CD1c-positive myeloid dendritic cell (primary cell): ENCODE measurements around the gene BAZ1B.
"Not testable (repeated sequence)": the region's sequence is repeated elsewhere in the genome, so short reads cannot be mapped to it uniquely, and the experiment has no call there.

ENCODE experiments used
- DNase-seq: peaks from one replicate; pipeline ENCODE4 v3.0.0-alpha.2; 2016; ENCODE audit errors: extremely low spot score

The BAZ1B gene

DNA sequence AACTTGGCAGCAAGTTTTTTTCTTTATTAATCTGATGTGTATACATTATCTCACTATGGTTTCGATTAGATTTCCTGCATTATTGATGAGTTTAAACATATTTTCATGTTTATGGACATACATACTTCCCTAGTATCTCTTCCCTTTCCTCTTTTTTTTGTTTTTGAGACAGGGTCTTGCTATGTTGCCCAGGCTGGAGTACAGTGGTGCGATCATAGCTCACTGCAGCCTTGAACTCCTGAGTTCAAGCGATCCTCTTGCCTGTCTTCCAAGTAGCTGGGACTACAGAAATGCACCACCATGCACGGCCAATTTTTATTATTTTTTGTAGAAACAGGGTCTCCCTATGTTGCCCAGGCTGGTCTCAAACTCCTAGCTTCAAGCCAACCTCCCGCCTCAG, 18.9 kb downstream of the BAZ1B start:
- DNase-seq = no peak

DNA sequence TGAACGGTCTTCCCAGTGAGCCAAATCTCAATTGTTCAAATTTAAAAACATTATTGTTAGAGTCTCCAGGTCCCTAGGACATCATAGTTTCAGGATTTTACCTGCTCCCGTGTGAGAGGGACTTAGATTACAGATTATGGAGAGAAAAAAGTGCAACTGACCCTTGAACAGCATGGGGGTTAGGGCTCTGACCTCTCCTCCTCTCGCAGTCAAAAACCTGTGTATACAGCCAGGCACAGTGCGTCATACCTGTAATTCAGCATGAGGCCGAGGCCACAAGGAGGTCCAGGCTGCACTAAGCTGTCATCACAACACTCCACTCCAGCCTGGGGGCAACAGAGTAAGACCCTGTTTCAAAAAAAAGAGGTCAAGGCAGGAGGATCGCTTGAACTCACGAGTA, 25.5 kb downstream of the BAZ1B start:
- no peak for DNase-seq

DNA sequence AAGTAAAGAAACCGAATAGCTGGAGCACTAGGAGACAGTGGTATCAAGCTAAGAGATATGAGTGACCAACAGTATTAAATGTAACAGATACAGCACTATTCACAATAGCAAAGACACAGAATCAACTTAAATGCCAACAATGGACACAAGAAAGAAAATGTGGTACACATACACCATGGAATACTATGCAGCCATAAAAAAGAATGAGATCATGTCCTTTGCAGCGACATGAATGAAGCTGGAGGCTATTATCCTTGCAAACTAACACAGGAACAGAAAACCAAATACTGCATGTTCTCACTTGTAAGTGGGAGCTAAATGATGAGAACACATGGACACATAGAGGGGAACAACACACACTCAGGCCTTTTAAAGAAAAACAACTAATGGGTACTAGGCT, 26.6 kb downstream of the BAZ1B start:
- not testable (repeated sequence) for DNase-seq

DNA sequence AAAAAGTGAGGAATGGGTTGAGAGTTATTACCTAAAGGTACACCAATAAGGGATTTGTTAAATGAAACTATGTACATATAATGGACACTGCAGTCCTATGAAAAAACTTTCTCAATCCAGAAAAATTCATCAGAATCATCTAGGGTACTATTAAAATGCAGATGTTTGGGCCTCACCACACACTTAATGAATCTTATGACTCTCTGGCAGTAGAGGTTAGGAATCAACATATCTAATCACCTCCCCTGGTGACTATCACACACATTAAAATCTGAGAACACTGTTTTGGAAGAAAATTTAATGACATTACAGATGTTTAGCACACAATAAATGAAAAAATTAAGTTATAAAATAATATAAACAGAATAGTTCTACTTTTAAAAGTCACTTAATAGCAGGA, 32.1 kb downstream of the BAZ1B start:
- DNase-seq = no peak

DNA sequence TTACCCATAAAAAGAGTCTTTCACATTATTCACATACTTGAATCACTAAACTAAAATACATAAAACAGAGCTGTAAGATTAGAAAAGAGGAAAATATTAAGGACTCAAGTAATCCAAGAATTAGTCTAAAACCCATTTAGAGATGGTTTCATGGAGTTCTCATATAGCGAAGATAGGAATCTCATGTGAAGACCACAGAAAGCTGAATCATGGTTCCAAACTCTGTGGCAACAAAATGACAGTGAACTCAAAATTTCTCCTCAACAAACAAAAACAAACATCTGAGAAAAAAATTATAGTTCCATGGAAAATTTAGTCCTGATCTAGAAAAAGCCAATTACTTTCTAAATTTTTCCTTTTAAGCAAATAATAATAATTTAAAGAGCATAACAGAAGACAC, 34.6 kb downstream of the BAZ1B start:
- no peak for DNase-seq

DNA sequence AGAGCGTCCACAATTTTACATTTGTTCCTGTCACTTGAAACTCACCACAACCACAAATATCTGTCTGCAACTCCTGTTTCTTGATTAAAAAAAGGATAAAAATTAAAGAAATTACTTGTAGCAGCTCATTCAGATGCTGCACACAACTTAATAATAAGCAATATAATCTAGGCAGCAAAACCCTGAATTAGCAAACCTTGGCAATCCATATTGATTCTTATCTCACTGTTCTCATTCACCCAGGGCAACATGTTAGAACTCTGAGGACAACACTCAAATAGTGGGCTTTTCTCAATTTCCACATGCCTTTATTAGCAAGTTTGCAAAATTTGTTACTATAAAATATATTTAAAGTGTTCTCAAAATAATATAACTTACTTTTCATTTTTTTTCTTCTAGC, 38.9 kb downstream of the BAZ1B start:
- no peak for DNase-seq

DNA sequence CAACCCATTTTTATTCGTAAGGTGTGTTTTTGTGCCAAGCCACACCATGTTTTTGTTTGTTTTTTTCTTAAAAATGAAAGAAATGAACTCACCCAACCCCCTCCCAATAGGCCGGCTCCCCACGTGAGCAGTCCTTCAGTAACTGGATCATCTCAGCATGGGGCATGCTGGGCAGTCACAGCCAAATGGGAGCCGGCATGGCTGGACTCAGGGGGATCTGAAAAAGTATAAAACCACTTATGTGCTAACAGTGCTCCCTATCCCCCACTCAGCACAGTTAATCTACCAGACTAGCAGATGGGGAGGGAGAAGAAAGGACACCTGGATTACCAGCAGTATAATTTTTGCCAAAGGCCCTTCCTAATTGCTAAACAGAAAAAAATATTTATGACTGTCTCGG, 39.3 kb downstream of the BAZ1B start:
- no peak for DNase-seq

DNA sequence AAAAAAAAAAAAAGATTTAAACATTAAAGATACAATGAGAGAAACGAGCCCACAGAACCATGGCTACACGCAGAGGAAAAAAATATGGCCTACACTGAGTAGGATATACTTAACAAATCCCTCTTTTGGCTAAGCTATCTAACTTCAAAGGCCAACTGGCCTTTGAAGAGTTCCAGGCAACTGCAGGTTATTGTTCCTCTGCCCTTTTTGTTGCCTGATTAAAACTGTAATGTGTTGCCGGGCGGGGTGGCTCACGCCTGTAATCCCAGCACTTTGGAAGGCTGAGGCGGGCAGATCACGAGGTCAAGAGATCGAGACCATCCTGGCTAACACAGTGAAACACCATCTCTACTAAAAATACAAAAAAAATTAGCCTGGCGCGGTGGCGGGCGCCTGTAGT, 40.6 kb downstream of the BAZ1B start:
- not testable (repeated sequence) for DNase-seq

DNA sequence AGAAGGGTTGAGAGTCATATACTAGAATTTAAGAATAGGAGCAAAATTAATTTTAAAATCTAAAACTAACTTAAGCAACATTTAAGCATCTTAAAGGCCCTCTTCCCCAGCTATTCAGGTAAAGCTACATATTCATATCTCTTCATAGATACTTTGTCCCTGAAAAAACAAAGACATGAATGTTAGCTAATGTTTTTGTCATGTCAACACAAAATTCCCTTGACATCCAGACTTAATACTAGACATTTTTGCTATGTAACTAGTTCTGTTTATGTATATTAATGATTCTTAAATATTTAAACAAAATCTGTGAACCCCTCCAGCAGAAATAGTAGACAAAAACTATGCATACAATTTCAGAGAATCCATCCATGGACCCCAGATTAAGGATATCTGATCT, 43.5 kb downstream of the BAZ1B start:
- DNase-seq = no peak

DNA sequence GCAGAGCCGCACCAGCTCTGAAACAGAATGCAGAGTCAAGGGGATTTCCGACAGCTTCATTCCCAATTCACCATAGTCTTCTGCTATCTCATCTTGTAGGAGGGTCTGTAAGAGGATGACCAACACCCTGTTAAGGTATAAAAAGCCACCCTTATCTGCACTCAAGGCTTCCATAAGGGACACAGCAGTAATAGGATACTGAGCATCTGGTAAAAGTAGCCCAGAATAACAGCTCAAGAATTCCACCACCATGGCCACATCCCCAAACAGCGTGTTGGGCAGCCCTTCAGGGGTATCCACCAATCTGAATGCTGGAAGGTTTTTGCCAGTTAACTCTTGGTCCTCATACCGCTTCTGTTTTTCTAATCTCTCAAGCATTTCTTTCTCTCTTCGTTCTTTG, 44.7 kb downstream of the BAZ1B start:
- DNase-seq = no peak

DNA sequence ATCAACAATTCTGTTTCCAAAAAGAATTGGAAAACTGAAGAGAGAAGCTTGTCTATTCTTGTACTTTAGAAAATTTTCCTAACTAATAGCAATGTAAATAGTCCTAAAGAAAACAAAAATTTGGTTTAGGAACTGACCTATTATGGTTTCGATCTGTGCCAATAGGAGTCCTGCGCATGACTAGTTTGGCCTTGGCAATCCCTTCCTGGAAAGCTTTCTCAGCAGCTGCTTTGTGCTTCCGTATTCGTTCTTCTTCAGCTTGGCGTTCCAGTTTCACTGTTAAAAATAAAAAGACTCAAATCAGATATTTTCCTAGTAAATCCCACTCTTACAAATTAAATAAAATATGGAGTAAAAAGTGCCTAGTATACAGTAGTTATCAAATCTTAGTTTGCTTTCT, 51.9 kb downstream of the BAZ1B start:
- DNase-seq = no peak

DNA sequence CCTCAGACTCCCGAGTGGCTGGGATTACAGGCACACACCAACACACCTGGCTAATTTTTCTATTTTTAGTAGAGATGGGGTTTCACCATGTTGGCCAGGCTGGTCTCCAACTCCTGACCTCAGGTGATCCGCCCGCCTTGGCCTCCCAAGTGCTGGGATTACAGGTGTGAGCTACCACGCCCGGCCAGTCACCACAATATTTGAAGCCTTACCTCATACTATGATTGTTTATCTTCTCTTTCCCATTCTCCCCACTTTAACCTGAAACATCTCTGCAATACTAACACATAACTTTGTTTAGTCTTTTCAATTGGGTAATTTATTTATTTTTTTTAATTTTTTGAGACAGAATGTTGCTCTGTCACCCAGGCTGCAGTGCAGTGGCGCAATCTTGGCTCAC, 55.0 kb downstream of the BAZ1B start:
- not testable (repeated sequence) for DNase-seq

DNA sequence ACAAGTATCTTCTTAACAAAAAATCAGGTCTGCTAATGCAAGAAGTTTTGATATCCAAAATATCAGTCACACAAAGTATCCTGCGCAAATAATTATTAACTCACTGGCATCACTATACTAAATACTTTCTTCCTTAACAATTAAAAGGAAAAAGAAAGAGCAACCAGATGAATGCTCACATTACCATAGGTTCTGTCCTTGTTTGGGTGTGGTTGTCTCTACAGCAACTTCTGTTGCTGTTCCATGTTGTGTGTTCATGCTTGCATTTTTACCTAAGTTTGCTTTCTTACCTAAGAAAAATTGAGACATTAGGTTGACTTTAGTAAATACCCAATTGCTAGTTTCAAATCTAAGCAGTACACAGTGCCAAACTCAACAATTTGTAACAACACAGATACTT, 56.0 kb downstream of the BAZ1B start:
- no peak for DNase-seq

DNA sequence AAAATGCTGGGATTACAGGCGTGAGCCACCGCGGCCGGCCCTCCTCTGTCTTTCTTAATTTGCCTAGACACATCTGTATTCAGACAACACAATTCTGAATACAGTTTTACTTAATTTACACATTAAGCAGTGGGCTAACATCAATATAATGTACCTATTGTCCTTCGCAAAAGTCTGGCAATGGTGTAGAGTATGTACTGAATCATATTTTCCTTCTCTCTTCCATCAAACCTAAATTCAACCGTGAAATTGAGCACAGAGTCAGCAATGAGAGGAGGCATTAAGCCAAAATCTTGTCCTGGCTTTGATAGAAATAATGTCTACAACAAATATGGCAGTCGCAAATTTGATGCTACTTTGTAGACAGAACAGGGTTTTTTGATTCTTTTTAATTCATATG, 58.1 kb downstream of the BAZ1B start:
- no peak for DNase-seq

DNA sequence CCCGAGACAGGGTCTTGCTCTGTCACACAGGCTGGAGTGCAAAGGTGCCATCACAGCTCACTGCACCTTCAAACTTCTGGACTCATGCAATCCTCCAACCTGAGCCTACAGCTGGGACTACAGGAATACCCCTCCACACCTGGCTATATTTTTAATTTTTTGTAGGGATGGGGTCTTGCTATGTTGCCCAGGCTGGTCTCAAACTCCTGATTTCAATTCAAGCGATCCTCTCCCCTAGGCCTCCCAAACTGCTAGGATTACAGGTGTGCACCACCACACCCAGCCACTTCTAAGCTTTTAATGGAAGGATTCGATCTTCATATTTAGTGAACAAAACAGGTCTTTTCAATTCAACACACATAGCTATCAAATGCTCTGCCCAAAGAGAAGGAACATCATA, 58.8 kb downstream of the BAZ1B start:
- DNase-seq = no peak

DNA sequence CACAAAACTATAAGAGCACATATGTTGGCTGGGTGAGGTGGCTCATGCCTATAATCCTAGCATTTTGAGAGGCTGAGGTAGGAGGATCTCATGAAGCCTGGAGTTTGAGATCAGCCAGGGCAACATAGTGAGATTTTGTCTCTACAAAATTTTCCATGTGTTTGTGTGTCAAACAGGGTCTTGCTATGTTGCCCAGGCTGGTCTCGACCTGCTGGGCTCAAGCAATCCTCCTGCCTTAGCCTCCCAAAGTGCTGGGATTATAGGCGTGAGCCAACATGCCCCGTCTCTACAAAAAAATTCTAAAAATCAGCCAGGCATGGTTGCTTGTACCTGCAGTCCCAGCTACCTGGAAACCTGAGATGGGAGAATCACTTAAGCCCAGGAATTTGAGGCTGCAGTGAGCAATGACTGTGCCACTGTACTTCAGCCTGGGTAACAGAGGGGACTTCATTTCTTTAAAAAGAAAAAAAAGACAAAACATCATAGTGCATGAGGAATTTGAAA, 60.3 kb downstream of the BAZ1B start:
- DNase-seq = no peak

DNA sequence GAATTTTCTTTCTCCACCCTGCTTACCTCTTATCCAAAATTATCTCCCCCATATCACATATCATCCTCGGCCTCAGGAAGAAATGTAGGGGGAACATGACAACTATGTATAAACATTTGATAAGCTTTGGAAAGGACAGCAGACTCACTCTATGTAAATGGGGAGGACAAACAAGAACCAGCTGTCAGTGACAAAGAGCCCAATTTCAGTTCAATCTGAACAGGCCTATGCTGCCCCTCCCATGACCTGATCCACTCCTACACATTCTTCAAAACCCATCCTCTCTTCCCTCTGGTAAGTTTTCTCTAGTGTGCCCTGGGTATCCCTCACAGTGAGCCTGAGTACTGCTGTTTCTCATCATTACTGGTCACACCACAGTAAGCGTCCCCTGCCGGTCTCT, 67.7 kb downstream of the BAZ1B start:
- DNase-seq = no peak

DNA sequence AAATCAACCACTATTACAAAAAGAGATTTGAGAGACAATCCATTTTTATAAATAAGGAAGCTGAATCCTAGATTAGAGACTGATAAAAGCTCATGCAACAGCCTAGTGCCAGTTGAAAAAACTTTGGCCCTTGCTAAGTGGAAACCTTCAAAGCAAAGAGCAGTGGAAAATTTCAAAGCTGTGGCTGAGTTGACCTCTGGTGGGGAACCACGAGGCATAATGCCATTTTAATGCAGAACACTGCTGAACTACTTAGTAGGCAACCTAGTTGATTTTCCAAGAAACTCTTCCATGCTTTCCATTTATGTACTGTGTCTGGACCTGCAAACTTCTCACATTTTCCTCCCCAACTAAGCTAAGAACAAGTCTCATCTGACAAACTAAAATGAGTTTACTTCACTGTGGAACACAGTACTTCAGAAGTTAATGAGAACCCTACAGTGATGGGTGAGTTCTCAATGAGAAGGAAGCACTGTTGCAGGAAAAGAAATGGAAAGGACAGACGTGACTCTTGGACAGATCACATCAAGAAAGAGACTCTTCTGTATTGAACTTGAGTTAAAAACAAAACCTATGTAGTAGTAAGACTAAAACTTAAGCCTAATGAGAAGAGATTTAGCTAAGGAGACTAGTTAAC, 69.0 kb downstream of the BAZ1B start:
- DNase-seq = no peak

DNA sequence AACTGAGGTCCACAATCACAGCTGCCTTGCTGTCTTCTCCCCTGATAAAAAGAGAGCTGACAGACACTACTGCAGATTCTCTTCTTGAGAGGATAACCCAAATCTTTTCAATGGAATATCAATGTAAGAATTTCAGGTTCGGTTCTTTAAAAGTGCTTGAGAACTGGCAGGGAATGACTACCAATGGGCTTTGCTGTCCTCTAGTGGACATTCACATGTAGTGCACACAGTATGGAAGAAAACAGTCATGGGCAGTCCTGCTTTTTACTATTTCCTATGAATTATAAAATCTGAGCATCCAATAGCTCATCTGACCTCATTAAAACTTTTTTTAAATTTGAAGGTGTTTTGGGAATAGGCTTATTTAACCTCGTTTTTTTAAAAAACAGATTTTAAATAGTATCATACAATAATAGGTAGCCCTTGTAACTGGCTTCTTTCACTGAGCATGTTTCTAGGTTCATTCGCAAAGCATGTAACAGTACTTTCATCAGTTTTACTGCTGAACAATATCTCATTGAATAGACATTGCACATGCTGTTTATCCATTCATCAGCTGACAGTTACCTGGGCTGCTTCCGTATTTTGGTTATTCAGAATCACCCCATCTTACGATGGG, 70.2 kb downstream of the BAZ1B start:
- DNase-seq = peak; percentile 71

DNA sequence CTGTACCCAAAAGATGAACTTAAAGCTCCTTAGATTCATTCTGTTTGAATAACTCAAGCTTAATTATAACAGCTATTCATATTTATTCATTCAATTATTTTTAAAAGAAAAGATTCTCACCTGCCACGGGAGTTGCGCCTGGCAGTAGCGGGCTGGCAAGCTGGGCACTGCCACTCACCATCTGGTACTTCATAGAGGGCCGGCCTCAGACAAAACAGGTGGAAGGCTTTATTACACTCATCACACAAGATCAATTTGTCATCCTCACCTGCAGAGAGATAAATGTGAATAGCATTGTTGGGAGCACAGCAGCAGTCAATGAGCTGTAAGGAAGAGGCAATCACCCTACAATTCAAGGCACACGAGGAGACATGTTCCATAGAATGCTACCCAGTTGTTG, 72.7 kb downstream of the BAZ1B start:
- DNase-seq = no peak

DNA sequence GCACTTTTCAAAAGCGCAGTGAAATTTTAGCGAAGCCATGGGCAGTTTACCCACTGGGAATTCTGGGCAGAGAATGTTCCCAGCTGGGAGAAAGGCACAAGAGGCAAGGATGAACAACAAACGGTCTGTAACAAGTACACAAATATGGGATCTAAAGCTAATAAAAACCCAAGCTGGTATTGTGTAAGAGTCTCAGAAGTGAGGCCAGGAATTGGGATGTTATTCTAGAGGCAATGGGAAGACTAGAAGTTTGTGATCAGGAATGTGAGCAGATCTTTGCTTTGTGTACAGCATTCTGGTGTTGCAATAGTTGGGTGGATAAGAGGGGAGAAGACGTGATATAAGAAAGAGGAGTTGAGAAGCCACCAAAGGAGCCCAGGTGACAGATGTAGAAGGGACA, 73.5 kb downstream of the BAZ1B start:
- DNase-seq = no peak

DNA sequence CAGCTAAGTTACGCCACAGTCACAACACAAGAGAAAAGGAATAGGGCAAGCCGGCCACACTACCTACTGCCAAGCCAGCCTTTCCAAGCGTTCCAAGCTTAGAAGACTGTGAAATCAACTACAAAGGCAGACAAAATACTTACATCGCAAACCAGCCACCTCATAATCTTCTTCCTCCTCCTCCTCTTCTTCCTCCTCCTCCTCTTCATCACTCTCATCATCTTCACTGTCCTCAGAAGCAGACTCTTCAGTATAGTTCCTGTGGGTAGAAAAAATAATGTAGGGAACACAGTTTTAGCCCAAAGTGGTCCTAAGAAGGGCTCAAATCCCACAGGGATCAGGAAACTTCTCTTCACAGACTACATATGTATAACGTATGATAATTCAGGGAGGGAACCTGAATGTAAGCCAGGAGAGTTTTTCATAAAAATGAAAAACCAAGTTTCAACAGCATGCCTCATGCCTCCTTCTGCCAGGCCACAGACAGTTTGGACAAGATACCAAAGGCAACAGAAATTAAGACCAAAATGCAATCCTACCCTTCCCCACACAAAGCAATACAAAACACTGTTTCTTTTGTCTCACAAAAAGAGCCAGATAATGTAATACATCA, 74.9 kb downstream of the BAZ1B start:
- no peak for DNase-seq

DNA sequence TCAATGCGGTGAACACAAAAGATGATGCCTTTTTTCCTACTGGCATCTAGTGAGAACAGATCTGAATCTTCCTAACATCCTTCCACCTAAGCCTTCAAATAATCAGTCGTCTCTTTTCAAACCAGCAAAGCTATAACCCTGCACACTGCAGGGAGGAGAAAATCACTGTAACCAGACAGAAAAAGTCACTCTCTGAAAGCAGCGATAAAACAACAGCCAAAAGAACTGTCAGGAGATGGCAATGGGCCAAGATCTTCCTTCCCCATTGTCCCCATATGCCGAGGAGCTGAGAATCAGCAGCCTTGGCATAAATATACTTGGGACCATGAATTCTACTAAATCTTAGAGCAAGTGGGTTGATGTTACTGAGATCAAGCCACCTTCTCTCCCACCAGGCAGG, 75.4 kb downstream of the BAZ1B start:
- no peak for DNase-seq
